Measurements from ENCODE around the gene CCDC149. TPM values are rescaled to one million over a fixed set of nuclear protein-coding genes. Genes with fewer than 3 reads are reported as not detected.

Gene CCDC149
- total and polyA plus RNA-seq, 2 donors (not counting 3 experiments of a cell fraction or from before 2014, with no cell fraction given), result 7.8 to 11.3 TPM

DNA sequence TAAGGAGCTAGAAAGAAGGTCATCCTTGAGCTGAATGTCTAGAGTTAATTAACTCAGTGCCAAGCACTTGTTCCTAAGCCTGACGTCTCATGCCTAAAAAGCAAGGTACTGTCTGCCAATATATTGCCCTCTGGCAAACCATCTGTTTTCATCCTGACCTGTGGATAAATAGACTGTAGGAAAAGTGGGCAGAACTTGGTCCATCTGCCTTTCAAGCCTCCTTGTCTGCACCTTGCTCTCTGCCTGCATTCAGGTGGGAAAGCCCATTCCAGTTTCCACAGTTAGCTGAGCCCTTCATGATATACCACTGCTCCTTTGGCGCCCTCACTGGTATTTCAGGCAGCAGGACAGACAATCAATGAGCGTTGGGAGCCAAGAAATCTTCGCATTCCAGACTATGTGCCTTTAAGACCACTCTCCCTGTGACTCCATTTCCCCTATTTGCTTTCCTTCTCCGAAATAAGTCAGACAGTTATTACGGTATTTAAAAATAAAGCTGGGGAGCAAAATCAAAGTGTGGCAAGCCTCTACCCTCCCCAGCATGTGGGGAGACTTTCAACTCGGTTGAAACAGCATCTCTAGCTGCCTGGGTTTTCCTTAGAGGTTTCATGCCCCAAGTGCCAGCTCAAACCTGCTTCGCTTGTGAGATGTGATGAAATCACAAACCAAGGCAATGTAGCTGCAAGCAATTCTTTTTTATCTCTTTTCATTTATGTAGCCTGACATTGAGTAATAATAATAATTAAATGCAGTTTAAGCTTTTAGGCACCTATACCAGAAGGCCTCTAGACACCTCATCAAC is 2.5 kb upstream of the CCDC149 start:
- dilution Hi-C loops (cut with MboI; ENCODE audit: extremely low pct_ligation_motif_present, low sequenced_read_pairs) (no loop called here), intact Hi-C loops (cut with micrococcal nuclease) (loop anchor here (1.0 to 10.0 kb wide), 3 partner anchors 129 to 361 kb away; no protein-coding TSS in a partner anchor)
- no peak for TF ChIP-seq POLR2A (IDR thresholded peaks at IDR 0.05; ENCODE audit: low read depth, low read length)
- TF ChIP-seq, protein P1, sequence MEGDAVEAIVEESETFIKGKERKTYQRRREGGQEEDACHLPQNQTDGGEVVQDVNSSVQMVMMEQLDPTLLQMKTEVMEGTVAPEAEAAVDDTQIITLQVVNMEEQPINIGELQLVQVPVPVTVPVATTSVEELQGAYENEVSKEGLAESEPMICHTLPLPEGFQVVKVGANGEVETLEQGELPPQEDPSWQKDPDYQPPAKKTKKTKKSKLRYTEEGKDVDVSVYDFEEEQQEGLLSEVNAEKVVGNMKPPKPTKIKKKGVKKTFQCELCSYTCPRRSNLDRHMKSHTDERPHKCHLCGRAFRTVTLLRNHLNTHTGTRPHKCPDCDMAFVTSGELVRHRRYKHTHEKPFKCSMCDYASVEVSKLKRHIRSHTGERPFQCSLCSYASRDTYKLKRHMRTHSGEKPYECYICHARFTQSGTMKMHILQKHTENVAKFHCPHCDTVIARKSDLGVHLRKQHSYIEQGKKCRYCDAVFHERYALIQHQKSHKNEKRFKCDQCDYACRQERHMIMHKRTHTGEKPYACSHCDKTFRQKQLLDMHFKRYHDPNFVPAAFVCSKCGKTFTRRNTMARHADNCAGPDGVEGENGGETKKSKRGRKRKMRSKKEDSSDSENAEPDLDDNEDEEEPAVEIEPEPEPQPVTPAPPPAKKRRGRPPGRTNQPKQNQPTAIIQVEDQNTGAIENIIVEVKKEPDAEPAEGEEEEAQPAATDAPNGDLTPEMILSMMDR (IDR thresholded peaks at IDR 0.05; ENCODE audit: extremely low read depth in 1 of 2, insufficient read depth in 1 of 2, low read depth in 1 of 2, low read length in 2 of 2), result peak in 1 of 2 donors; percentile 21
- DNase-seq (ENCODE audit: low read depth, low spot score) (peak; percentile 20), FAIRE-seq (peak; percentile 40)
- Histone ChIP-seq H3K36me3 (ENCODE audit: control insufficient read depth in 2 of 2, extremely low read depth in 1 of 2, insufficient read depth in 2 of 2, low read length in 2 of 2) (no peaks in the 10 kb centered on the region), H3K27me3 (ENCODE audit: control insufficient read depth in 2 of 2, insufficient read depth in 2 of 2, low read length in 2 of 2) (peaks cover 2% of the 10 kb centered on the region in 2 experiments), H3K4me1 (ENCODE audit: control insufficient read depth, extremely low read depth, insufficient read depth, low read length) (peaks cover 5% of the 10 kb centered on the region), H3K4me3 (replicated peaks in 1 of 3; ENCODE audit: insufficient read depth in 1 of 3, low read depth in 1 of 3, low read length in 3 of 3) (no peak overlapping the region), H3K4me2 (ENCODE audit: insufficient read depth, low read length) (no peak overlapping the region), H3K27ac (ENCODE audit: insufficient read depth, low read depth, low read length) (no peak overlapping the region), H3K9me1 (replicated peaks; ENCODE audit: control insufficient read depth, extremely low read depth, insufficient read depth, low read length) (no peaks in the 10 kb centered on the region), H3K9ac (replicated peaks; ENCODE audit: extremely low read depth, insufficient read depth, low read length) (no peak overlapping the region), H4K20me1 (replicated peaks; ENCODE audit: control insufficient read depth, extremely low read depth, insufficient read depth, low read length) (no peaks in the 10 kb centered on the region), H3K9me3 (replicated peaks; ENCODE audit: control insufficient read depth, insufficient read depth, low read length) (no peaks in the 10 kb centered on the region), H2AFZ (ENCODE audit: low read depth, low read length) (no peak overlapping the region), H3K79me2 (ENCODE audit: control insufficient read depth, insufficient read depth, low read length) (no peaks in the 10 kb centered on the region)
- ChIA-PET CTCF (interaction anchor here (0.5 to 1.9 kb wide), 8 partner anchors 13 to 364 kb away, joined by 3 to 9 read pairs (median 4); no protein-coding TSS in a partner anchor), POLR2A (no interaction called here)
- BruUV-seq (replicated peaks), result no TSS peak

DNA sequence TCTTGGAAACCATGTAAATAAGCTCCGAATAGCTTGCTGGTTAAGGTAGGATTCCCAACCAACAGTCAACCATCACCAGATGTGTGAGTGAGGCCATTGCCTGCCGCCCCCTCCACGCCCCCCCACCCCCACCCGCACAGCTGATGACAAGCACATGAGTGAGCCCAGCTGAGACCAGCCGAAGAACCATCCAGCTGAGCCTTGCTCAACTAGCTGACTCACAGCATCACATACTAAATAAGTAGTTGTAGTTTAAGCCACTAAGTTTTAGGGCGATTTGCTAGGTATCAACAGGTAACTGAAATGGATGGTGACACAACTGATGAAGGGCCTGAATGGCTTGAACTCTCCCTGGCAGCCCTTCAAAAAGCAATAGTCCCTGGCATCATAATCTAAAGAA is 1.6 kb upstream of the CCDC149 start:
- Histone ChIP-seq H3K9me1 (replicated peaks; ENCODE audit: control insufficient read depth, extremely low read depth, insufficient read depth, low read length) (no peaks in the 10 kb centered on the region), H3K4me2 (ENCODE audit: insufficient read depth, low read length) (no peak overlapping the region), H2AFZ (ENCODE audit: low read depth, low read length) (no peak overlapping the region), H3K4me3 (replicated peaks in 1 of 3; ENCODE audit: insufficient read depth in 1 of 3, low read depth in 1 of 3, low read length in 3 of 3) (no peak overlapping the region), H4K20me1 (replicated peaks; ENCODE audit: control insufficient read depth, extremely low read depth, insufficient read depth, low read length) (no peaks in the 10 kb centered on the region), H3K9me3 (replicated peaks; ENCODE audit: control insufficient read depth, insufficient read depth, low read length) (no peaks in the 10 kb centered on the region), H3K27me3 (ENCODE audit: control insufficient read depth in 2 of 2, insufficient read depth in 2 of 2, low read length in 2 of 2) (peaks cover 2% of the 10 kb centered on the region in 2 experiments), H3K27ac (ENCODE audit: insufficient read depth, low read depth, low read length) (no peak overlapping the region), H3K36me3 (ENCODE audit: control insufficient read depth in 2 of 2, extremely low read depth in 1 of 2, insufficient read depth in 2 of 2, low read length in 2 of 2) (no peaks in the 10 kb centered on the region), H3K79me2 (ENCODE audit: control insufficient read depth, insufficient read depth, low read length) (no peaks in the 10 kb centered on the region), H3K9ac (replicated peaks; ENCODE audit: extremely low read depth, insufficient read depth, low read length) (no peak overlapping the region), H3K4me1 (ENCODE audit: control insufficient read depth, extremely low read depth, insufficient read depth, low read length) (peaks cover 5% of the 10 kb centered on the region)
- ChIA-PET POLR2A (no interaction called here), CTCF (interaction anchor here (0.7 to 1.9 kb wide), 6 partner anchors 12 to 258 kb away, joined by 3 to 9 read pairs (median 4); no protein-coding TSS in a partner anchor)
- FAIRE-seq (no peak), DNase-seq (ENCODE audit: low read depth, low spot score) (no peak)
- BruUV-seq (replicated peaks), result no TSS peak
- dilution Hi-C loops (cut with MboI; ENCODE audit: extremely low pct_ligation_motif_present, low sequenced_read_pairs), result no loop called here
- intact Hi-C loops (cut with micrococcal nuclease), result loop anchor here (5.0 to 10.0 kb wide), 3 partner anchors 72 to 360 kb away; no protein-coding TSS in a partner anchor
- TF ChIP-seq MYC (IDR thresholded peaks at IDR 0.05; ENCODE audit: low read depth, low read length) (no peak), FOS (IDR thresholded peaks at IDR 0.05; ENCODE audit: borderline replicate concordance, insufficient read depth, low read length) (no peak), POLR2AphosphoS5 (IDR thresholded peaks at IDR 0.05; ENCODE audit: insufficient read depth, low read depth, low read length) (no peak), EZH2 (IDR thresholded peaks at IDR 0.05; ENCODE audit: borderline replicate concordance, low read depth, low read length, severe bottlenecking) (no peak), JUN (IDR thresholded peaks at IDR 0.05; ENCODE audit: borderline replicate concordance, insufficient read depth, insufficient read length, low read depth) (no peak), POLR2A (IDR thresholded peaks at IDR 0.05; ENCODE audit: low read depth, low read length) (no peak), GATA2 (IDR thresholded peaks at IDR 0.05; ENCODE audit: insufficient read depth, insufficient read length, low read depth, low read length) (no peak)
- TF ChIP-seq, protein P2, sequence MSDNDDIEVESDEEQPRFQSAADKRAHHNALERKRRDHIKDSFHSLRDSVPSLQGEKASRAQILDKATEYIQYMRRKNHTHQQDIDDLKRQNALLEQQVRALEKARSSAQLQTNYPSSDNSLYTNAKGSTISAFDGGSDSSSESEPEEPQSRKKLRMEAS (IDR thresholded peaks at IDR 0.05; ENCODE audit: insufficient read depth, insufficient read length), result no peak
- TF ChIP-seq, protein P1 (IDR thresholded peaks at IDR 0.05; ENCODE audit: extremely low read depth in 1 of 2, insufficient read depth in 1 of 2, low read depth in 1 of 2, low read length in 2 of 2), result no peak

Measured in endothelial cell of umbilical vein (primary cell).